ENCODE results near the gene FCGR2B. TPM values are rescaled to one million over a fixed set of nuclear protein-coding genes. Genes with fewer than 3 reads are reported as not detected.
"Not testable (repeated sequence)": the region's sequence is repeated elsewhere in the genome, so short reads cannot be mapped to it uniquely, and the experiment has no call there.

FCGR2B gene
- total RNA-seq, 1 experiment from 2014 or later: not detected

DNA sequence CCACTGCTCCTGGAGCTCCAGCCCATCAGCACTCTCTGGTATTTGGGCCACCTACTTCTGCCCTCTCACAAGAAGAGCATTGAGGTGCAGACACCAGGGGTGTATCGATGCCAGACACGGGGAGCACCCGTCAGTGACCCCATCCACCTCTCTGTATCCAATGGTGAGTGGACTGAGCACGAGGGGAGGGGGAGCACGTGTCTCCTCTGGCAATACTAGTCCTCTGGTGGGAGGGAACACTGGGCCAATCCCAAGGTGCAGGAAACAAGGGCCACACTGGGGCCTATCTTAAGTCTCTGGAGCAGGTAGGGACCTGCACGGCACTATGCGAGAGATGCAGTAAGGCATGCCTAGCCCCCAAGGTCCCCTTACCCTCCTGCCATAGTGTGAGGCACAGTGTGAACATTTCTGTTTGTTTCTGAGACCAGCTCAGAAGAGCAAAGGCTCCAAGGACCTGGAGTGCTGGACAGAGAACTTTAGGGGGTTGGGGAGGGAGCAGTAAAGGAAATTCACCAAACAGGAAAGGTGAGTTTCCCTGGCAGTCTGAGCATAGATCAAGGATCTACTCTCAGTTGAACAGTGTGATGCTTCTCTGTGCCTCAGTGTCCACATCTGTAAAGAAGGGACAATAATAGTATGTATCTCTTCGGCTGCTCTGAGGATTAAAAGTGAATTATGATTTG lies 60.7 kb downstream of the FCGR2B start:
- Histone ChIP-seq H3K9me2 (ENCODE audit: insufficient read depth) (no peaks in the 10 kb centered on the region), H3K9ac (ENCODE audit: low read length) (no peak overlapping the region), H3K36me3 (ENCODE audit: control insufficient read depth in 1 of 2, insufficient read depth in 2 of 2, low read length in 2 of 2) (no peaks in the 10 kb centered on the region), H3K4me1 (ENCODE audit: control insufficient read depth in 1 of 2, insufficient read depth in 2 of 2, low read length in 2 of 2) (peaks cover 15 to 69% of the 10 kb centered on the region in 2 experiments), H3K9me3 (ENCODE audit: control insufficient read depth in 1 of 2, insufficient read depth in 1 of 2, low read depth in 1 of 2, low read length in 2 of 2) (no peaks in the 10 kb centered on the region), H3K27me3 (ENCODE audit: insufficient read depth, low read length) (no peaks in the 10 kb centered on the region), H3K27ac (ENCODE audit: low read depth, low read length) (no peak overlapping the region), H3K79me2 (ENCODE audit: insufficient read depth, low read length) (no peaks in the 10 kb centered on the region; the same call in 1 of the 2 replicates), H2AFZ (ENCODE audit: low read depth, low read length, poor library complexity, severe bottlenecking) (no peak overlapping the region), H4K20me1 (ENCODE audit: insufficient read depth) (no peaks in the 10 kb centered on the region), H3K4me3 (replicated peaks in 1 of 2; ENCODE audit: low read depth in 1 of 2, low read length in 2 of 2) (no peak overlapping the region), H3K4me2 (ENCODE audit: low read length) (peak overlapping the region; percentile 13)
- intact Hi-C loops (cut with micrococcal nuclease): no loop called here
- TF ChIP-seq EZH2phosphoT487 (IDR thresholded peaks at IDR 0.05; ENCODE audit: borderline replicate concordance) (no peak), SP1 (IDR thresholded peaks at IDR 0.05; ENCODE audit: low read depth) (peak; percentile 37; the same call in 1 of the 2 replicates)
- no TSS peak for BruUV-seq (replicated peaks)
- ChIA-PET CTCF (no interaction called here), RAD21 (ENCODE audit: low non-redundant PET in 1 of 2, low total read pairs in 2 of 2, uncharacterized antibody in 2 of 2, unreplicated experiment in 2 of 2) (no interaction called here), POLR2A (no interaction called here)
- no peak for ATAC-seq
- no peak for DNase-seq (ENCODE audit: low read depth, low spot score)

DNA sequence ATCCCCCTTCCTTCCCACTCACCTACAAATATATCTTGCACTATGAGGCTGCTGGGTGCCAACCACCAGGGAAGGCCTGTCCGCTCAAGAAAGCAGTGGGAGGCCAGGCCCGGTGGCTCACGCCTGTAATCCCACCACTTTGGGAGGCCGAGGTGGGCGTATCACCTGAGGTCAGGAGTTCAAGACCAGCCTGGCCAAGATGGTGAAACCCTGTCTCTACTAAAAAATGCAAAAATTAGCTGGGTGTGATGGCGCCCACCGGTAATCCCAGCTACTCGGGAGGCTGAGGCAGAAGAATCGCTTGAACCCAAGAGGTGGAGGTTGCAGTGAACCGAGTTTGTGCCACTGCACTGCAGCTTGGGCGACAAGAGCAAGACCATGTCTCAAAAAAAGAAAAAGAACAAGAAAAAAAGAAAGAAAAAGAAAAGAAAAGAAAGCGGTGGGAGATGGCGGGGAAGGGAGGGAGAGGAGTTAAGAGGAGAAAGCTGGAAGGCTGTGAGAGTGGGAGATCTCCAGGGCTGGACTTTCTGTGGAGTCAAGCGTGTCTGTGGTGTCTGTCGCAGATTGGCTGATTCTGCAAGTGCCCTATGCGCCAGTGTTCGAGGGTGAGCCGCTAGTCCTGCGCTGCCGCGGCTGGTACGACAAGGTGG lies 62.4 kb downstream of the FCGR2B start:
- H4K20me1 ChIP-seq (ENCODE audit: insufficient read depth); intact Hi-C loops (cut with micrococcal nuclease); H3K9me3 ChIP-seq (ENCODE audit: control insufficient read depth in 1 of 2, insufficient read depth in 1 of 2, low read depth in 1 of 2, low read length in 2 of 2); H3K9me2 ChIP-seq (ENCODE audit: insufficient read depth); H3K79me2 ChIP-seq (ENCODE audit: insufficient read depth, low read length); H3K36me3 ChIP-seq (ENCODE audit: control insufficient read depth in 1 of 2, insufficient read depth in 2 of 2, low read length in 2 of 2); RAD21 ChIA-PET (ENCODE audit: low non-redundant PET in 1 of 2, low total read pairs in 2 of 2, uncharacterized antibody in 2 of 2, unreplicated experiment in 2 of 2); ATAC-seq; H3K27me3 ChIP-seq (ENCODE audit: insufficient read depth, low read length); BruUV-seq (replicated peaks); H2AFZ ChIP-seq (ENCODE audit: low read depth, low read length, poor library complexity, severe bottlenecking); DNase-seq (ENCODE audit: low read depth, low spot score): not testable (repeated sequence)
- POLR2A ChIA-PET: interaction anchor here (2.1 kb wide), 1 partner anchor 24 kb away, joined by 7 read pairs; the partner anchor contains the start of gene DUSP12
- CTCF ChIA-PET: interaction anchor here (1.0 to 1.2 kb wide), 2 partner anchors 11 to 12 kb away, joined by 3 read pairs; no protein-coding TSS in a partner anchor
- Histone ChIP-seq H3K9ac (ENCODE audit: low read length) (peak overlapping the region; percentile 84), H3K4me2 (ENCODE audit: low read length) (peak overlapping the region; percentile 95), H3K4me1 (ENCODE audit: control insufficient read depth in 1 of 2, insufficient read depth in 2 of 2, low read length in 2 of 2) (peaks cover 19 to 86% of the 10 kb centered on the region in 2 experiments), H3K27ac (ENCODE audit: low read depth, low read length) (peak overlapping the region; percentile 87), H3K4me3 (replicated peaks in 1 of 2; ENCODE audit: low read depth in 1 of 2, low read length in 2 of 2) (peak overlapping the region; percentile 66 to 75; a peak in 3 of 4 replicates)
